Esophagus (tissue), 2 donors: ENCODE results near the gene GSC2. TPM values are rescaled to one million over a fixed set of nuclear protein-coding genes. Genes with fewer than 3 reads are reported as not detected.

Source experiments
- H3K27ac ChIP-seq, 2 donors: one replicate each; pipeline ENCODE4 v1.5.1; 2013; ENCODE audit warnings: low read depth in 2 of 2, mild to moderate bottlenecking in 2 of 2, inconsistent platforms in 1 of 2, low read length in 1 of 2, moderate library complexity in 1 of 2
- H3K27me3 ChIP-seq, 2 donors: one replicate each; pipeline ENCODE4 v1.6.1; 2013; ENCODE audit warnings: low read length in 2 of 2, control low read depth in 1 of 2, mild to moderate bottlenecking in 1 of 2; ENCODE audit not compliant: insufficient read depth in 2 of 2, control insufficient read depth in 1 of 2
- H3K36me3 ChIP-seq, 2 donors: one replicate each; pipeline ENCODE4 v1.6.1; 2013; ENCODE audit warnings: low read length in 1 of 2; ENCODE audit not compliant: control insufficient read depth in 2 of 2, insufficient read depth in 2 of 2
- H3K4me1 ChIP-seq, 2 donors: one replicate each; pipeline ENCODE4 v1.6.1; 2013; ENCODE audit warnings: low read length in 1 of 2; ENCODE audit not compliant: control insufficient read depth in 2 of 2, insufficient read depth in 2 of 2
- H3K4me3 ChIP-seq, 2 donors: one replicate each; pipeline ENCODE4 v1.5.1; 2013; ENCODE audit warnings: low read length in 2 of 2, mild to moderate bottlenecking in 2 of 2, low read depth in 1 of 2, moderate library complexity in 1 of 2
- H3K9me3 ChIP-seq, 2 donors: one replicate each; pipeline ENCODE4 v1.6.1; 2013; ENCODE audit warnings: mild to moderate bottlenecking in 2 of 2, low read depth in 1 of 2, low read length in 1 of 2, moderate library complexity in 1 of 2; ENCODE audit not compliant: control insufficient read depth in 2 of 2, insufficient read depth in 1 of 2
- WGBS, 2 donors: extraction: QIAGEN DNeasy Blood & Tissue Kit; methylation state at CpG; one replicate each; pipeline ENCODE4 v1.1.7; 2013; 5-methylcytosine and 5-hydroxymethylcytosine counted together
- polyA plus RNA-seq, 2 donors: library from polyadenylated mRNA; stranded (reverse); fragments of 200-250 nt; gene quantifications; one replicate each; pipeline ENCODE4 v1.2.3, GENCODE V29; 2013
- donor health status: healthy with polysubstance abuse.
- donor health status: Bipolar disorder and iron deficiency.

GSC2 gene
- polyA plus RNA-seq = not detected

- H3K36me3 ChIP-seq = no peaks in the 10 kb centered on the region
- 0 to 2% methylated on average over 26 to 59 of the region's 59 CpGs for WGBS, 2 donors
- peaks cover 11 to 31% of the 10 kb centered on the region in 2 donors for H3K27me3 ChIP-seq
- H3K27ac ChIP-seq = no peak within 1 kb of the TSS
- H3K9me3 ChIP-seq = peaks cover 0 to 4% of the 10 kb centered on the region in 2 donors
- H3K4me3 ChIP-seq = peak within 1 kb of the TSS in 1 of 2 donors; percentile 34
- H3K4me1 ChIP-seq = no peaks in the 10 kb centered on the region
These were observed at the start of gene GSC2 for GRCh38 chr22:19149991-19150390. Gene GSC2, minus strand, starts transcription at chr22:19150292. Its CDS starts 9 bp downstream, at chr22:19150283.

- H3K9me3 ChIP-seq = no peaks in the 10 kb centered on the region
- H3K27ac ChIP-seq = no peak overlapping the region
- H3K36me3 ChIP-seq = peaks cover 0 to 12% of the 10 kb centered on the region in 2 donors
- H3K27me3 ChIP-seq = no peaks in the 10 kb centered on the region
- WGBS, 2 donors = 89 to 93% methylated on average over 8 of the region's 8 CpGs
- no peak overlapping the region for H3K4me3 ChIP-seq
- peaks cover 0 to 2% of the 10 kb centered on the region in 2 donors for H3K4me1 ChIP-seq
These were observed 49.4 kb upstream of the GSC2 start for GRCh38 chr22:19199479-19199878.

- 87 to 91% methylated on average over 10 of the region's 10 CpGs for WGBS, 2 donors
- no peak overlapping the region for H3K4me3 ChIP-seq
- peaks cover 0 to 2% of the 10 kb centered on the region in 2 donors for H3K4me1 ChIP-seq
- H3K36me3 ChIP-seq = peaks cover 0 to 12% of the 10 kb centered on the region in 2 donors
- H3K27me3 ChIP-seq = no peaks in the 10 kb centered on the region
- H3K27ac ChIP-seq = no peak overlapping the region
- no peaks in the 10 kb centered on the region for H3K9me3 ChIP-seq
These were observed 48.1 kb upstream of the GSC2 start for GRCh38 chr22:19197997-19198865.

- no peaks in the 10 kb centered on the region for H3K9me3 ChIP-seq
- WGBS, 2 donors = 79 to 82% methylated on average over 11 of the region's 11 CpGs
- peaks cover 0 to 12% of the 10 kb centered on the region in 2 donors for H3K36me3 ChIP-seq
- H3K4me3 ChIP-seq = no peak overlapping the region
- H3K27ac ChIP-seq = no peak overlapping the region
- H3K27me3 ChIP-seq = no peaks in the 10 kb centered on the region
- peaks cover 0 to 2% of the 10 kb centered on the region in 2 donors for H3K4me1 ChIP-seq
These were observed 46.9 kb upstream of the GSC2 start for GRCh38 chr22:19196841-19197612.

GRCh38 chr22:19195796-19196731, 46.0 kb upstream of the GSC2 start:
- 85 to 86% methylated on average over 23 of the region's 23 CpGs for WGBS, 2 donors
- no peaks in the 10 kb centered on the region for H3K9me3 ChIP-seq
- H3K27ac ChIP-seq = no peak overlapping the region
- H3K4me3 ChIP-seq = no peak overlapping the region
- peaks cover 0 to 2% of the 10 kb centered on the region in 2 donors for H3K4me1 ChIP-seq
- no peaks in the 10 kb centered on the region for H3K27me3 ChIP-seq
- H3K36me3 ChIP-seq = peaks cover 0 to 10% of the 10 kb centered on the region in 2 donors

- Histone ChIP-seq H3K9me3 (no peaks in the 10 kb centered on the region), H3K4me1 (peaks cover 0 to 2% of the 10 kb centered on the region in 2 donors), H3K27ac (no peak overlapping the region), H3K4me3 (no peak overlapping the region), H3K36me3 (peaks cover 0 to 10% of the 10 kb centered on the region in 2 donors), H3K27me3 (no peaks in the 10 kb centered on the region)
- WGBS, 2 donors = 91 to 92% methylated on average over 16 of the region's 16 CpGs
These were observed 44.9 kb upstream of the GSC2 start for GRCh38 chr22:19194766-19195536.

GRCh38 chr22:19193879-19194278, 43.8 kb upstream of the GSC2 start:
- H3K36me3 ChIP-seq = peaks cover 0 to 8% of the 10 kb centered on the region in 2 donors
- peaks cover 0 to 2% of the 10 kb centered on the region in 2 donors for H3K4me1 ChIP-seq
- no peak overlapping the region for H3K27ac ChIP-seq
- H3K9me3 ChIP-seq = no peaks in the 10 kb centered on the region
- 95 to 97% methylated on average over 6 of the region's 6 CpGs for WGBS, 2 donors
- no peak overlapping the region for H3K4me3 ChIP-seq
- H3K27me3 ChIP-seq = no peaks in the 10 kb centered on the region

GRCh38 chr22:19187716-19188563, 37.8 kb upstream of the GSC2 start:
- Histone ChIP-seq H3K4me3 (no peak overlapping the region), H3K36me3 (peaks cover 0 to 2% of the 10 kb centered on the region in 2 donors), H3K9me3 (no peaks in the 10 kb centered on the region), H3K4me1 (no peaks in the 10 kb centered on the region), H3K27me3 (no peaks in the 10 kb centered on the region), H3K27ac (no peak overlapping the region)
- WGBS, 2 donors = 84 to 87% methylated on average over 6 of the region's 6 CpGs
